GM21825 (cell line): Measurements from ENCODE around the gene ESRRB.
"Not testable (repeated sequence)": the region's sequence is repeated elsewhere in the genome, so short reads cannot be mapped to it uniquely, and the experiment has no call there.

Experiments used
- ATAC-seq: cut with Tn5 transposase; IDR thresholded peaks from one replicate; pipeline ENCODE4 v1.9.1; 2021; ENCODE audit warnings: mild to moderate bottlenecking, moderate library complexity; ENCODE audit not compliant: unreplicated experiment

The ESRRB gene

GRCh38 chr14:76536636-76537035 is 160.7 kb downstream of the ESRRB start:
- not testable (repeated sequence) for ATAC-seq

- no peak for ATAC-seq
These were observed 162.1 kb downstream of the ESRRB start for GRCh38 chr14:76537906-76538647.

DNA sequence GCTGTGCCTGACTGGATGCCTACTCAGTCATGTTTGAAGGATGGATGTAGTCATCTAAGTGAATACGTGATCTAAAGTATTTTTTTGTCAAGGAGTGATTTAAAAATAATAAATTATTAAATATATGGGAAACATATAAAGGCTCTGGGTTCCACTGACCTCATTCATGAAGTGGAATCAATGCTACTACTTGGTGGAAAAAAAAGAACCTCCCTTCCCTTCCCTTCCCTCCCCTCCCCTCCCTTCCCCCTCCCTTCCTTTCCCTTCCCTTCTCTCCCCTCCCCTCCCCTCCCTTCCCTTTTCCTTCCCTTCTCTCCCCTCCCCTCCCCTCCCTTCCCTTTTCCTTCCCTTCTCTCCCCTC is 162.7 kb downstream of the ESRRB start:
- no peak for ATAC-seq

DNA sequence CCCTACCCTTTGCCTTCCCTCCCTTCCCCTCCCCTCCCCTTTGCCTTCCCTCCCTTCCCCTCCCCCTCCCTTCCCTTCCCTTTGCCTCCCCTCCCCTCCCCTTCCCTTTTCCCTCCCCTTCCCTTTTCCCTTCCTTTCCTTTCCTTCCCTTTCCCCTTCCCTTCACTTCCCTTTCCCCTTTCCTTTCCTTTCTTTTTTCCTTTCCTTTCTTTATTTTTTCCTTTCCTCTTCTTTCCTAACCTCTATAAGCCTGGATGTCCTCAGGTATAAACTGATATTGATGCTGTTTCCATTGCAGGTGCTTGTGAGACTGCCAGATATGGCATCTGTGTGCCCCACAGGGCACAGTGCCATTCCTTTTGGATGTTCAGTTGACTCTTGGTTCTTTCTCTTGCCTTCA is 163.2 kb downstream of the ESRRB start:
- ATAC-seq, result no peak

DNA sequence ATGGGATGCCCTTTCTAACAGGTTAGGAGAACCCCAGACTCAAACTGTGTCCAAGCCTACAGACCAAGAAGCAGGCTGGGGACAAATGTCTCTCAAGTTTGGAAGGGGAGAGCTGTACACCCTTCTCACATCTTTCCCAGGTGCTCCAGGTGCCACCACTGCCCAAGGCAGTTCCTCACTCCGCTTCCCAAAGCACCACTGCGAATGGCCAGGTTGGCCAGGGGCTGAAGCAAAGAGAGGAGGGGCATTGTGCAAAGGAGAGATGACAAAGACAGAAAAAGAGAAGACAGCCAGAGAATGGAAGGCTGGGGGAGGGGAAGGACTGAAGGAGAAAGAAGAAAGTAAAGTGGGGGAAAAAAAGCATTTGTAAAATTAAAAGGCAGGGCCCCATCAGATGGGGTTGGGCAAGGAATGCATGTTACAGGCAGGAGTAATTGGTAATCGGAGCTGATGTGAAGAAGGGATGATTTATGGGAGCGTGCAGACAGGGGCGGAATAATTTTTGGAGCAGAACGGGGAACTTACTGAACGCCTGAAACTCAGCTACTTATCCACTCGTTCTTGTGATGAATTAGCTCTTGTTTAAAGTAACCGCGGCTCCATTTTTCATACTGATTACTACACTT is 165.8 kb downstream of the ESRRB start:
- no peak for ATAC-seq

DNA sequence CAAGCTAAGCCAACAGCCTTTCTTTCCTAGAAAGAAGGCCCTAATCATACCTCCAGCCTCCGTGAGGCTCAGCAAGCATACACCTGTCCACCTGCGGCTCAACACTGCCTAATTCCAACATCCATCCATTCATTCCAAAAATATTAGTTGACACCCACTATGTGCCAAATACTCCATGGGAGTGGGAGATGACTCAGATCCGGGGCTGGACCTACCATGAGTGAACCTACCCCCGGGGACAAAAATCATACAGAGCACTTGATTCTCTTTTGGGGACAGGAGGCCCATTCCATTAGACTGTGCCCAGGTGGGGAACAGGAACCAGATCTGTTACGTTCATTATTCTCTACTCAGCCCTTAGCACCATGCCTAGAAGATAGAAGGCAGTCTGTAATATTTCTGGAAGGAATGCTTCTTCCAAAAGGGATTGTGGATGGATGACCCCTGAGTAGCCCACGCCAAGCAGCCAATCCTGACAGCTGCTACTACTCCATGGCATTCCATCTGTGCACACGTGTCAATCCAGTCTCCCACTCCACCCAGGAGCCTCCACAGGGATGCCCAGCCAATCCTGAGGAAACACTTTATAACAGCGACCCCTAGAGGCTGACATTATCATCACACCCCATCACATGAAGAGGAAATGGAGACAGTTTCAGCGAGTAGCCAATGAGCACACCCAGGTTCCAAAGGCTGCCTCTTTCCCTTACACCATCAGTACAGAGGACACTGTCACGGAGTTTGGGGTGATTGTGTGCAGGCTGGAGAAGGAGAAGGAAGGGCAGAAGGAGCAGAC is 170.7 kb downstream of the ESRRB start:
- ATAC-seq, result no peak

- ATAC-seq, result no peak
These were observed 171.9 kb downstream of the ESRRB start for GRCh38 chr14:76547831-76548230.

DNA sequence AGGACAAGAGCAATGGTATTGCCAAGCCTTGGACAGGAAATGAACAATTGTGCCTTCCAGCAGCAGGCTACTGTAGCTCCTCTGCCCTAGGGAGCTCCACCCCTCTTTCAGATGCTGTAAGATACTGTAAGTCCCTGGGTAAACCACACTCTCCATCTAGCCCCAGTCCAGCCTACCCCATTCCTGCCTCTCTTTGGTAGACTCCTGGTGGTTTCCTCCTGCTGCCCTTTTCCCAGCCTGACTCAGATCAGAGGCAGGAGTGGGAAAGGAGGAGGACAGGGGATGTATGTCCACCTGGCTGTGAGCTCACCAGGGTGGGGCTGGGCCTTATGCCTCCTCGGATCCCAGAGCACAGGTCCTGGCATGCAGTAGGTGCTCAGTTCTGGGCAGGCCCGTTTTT is 174.6 kb downstream of the ESRRB start:
- no peak for ATAC-seq

- no peak for ATAC-seq
These were observed 175.2 kb downstream of the ESRRB start for GRCh38 chr14:76551116-76551515.
